ENCODE data around the gene GSDMA.

The GSDMA gene

GRCh38 chr17:39969375-39969774, 6.6 kb downstream of the GSDMA start:
- H3K27ac ChIP-seq: no peak overlapping the region
- TF ChIP-seq CTCF (conservative IDR thresholded peaks at IDR 0.05; ENCODE audit: low read depth): no peak
- CTCF ChIA-PET: interaction anchor here (0.6 kb wide), 1 partner anchor 13 kb away, joined by 3 read pairs; no protein-coding TSS in a partner anchor
- POLR2A ChIA-PET (ENCODE audit: low non-redundant PET): no interaction called here
- DNase-seq (ENCODE audit: low spot score): no peak

GRCh38 chr17:39970157-39970692, 7.4 kb downstream of the GSDMA start:
- DNase-seq (ENCODE audit: low spot score): no peak
- ChIA-PET POLR2A (ENCODE audit: low non-redundant PET) (interaction anchor here (0.5 kb wide), 1 partner anchor 20 kb away, joined by 3 read pairs; no protein-coding TSS in a partner anchor), CTCF (interaction anchor here (2.3 kb wide), 1 partner anchor 10 kb away, joined by 9 read pairs; the partner anchor contains the start of gene PSMD3)
- no peak for TF ChIP-seq CTCF (conservative IDR thresholded peaks at IDR 0.05; ENCODE audit: low read depth)
- H3K27ac ChIP-seq: no peak overlapping the region

DNA sequence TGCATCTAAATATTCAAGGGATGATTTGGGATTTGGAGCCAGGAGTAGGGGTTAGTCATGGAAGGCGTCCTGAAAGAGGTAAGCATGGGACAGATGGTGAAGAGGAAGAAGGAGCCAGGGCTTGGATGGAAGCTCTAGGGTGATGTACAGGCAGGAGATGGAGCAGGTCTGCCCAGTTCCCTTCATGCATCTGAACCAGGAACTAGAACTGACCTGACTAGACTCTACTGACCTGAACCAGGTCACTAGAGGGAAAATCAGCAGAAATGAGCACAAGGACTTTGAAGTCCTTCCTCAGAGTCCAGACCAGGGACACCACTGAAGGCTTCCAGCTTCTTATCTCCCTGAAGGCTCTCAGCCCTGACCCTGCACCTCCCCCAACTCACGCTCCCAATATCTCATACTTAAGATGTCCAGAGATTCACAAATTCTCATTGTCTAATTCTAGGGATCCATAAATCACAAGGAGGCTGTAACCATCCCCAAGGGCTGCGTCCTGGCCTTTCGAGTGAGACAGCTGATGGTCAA, 8.3 kb downstream of the GSDMA start:
- TF ChIP-seq CTCF (conservative IDR thresholded peaks at IDR 0.05; ENCODE audit: low read depth): no peak
- DNase-seq (ENCODE audit: low spot score): no peak
- H3K27ac ChIP-seq: no peak overlapping the region
- ChIA-PET CTCF (interaction anchor here (1.0 to 2.3 kb wide), 2 partner anchors 9 to 13 kb away, joined by 3 to 9 read pairs; partner anchors contain the start of gene PSMD3), POLR2A (ENCODE audit: low non-redundant PET) (no interaction called here)

DNA sequence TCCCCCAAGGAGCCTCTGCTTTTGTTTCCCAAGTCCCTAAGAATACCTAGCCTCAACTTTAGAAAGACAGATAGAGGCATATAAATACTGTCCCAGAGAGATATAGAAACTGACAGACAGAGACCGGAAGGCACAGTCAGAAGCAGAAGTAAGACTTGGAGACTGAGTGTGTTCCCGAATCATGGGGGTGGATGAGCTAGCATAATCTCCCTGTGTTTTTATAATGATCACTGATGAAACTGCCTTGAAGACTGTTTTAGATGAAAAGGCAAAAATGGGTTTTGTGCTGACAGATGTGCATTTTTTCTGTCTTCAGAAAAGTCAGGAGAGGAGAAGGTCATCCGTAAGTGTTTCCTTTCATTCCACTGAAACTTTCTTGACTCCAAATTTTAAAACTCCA, 9.5 kb downstream of the GSDMA start:
- POLR2A ChIA-PET (ENCODE audit: low non-redundant PET): no interaction called here
- CTCF ChIA-PET: interaction anchor here (2.1 kb wide), 1 partner anchor 13 kb away, joined by 8 read pairs; no protein-coding TSS in a partner anchor
- no peak for TF ChIP-seq CTCF (conservative IDR thresholded peaks at IDR 0.05; ENCODE audit: low read depth)
- no peak for DNase-seq (ENCODE audit: low spot score)
- H3K27ac ChIP-seq: no peak overlapping the region

GRCh38 chr17:39973496-39973895, 10.7 kb downstream of the GSDMA start:
- CTCF ChIA-PET: interaction anchor here (0.5 to 2.1 kb wide), 2 partner anchors 15 to 310 kb away, joined by 3 to 8 read pairs; no protein-coding TSS in a partner anchor
- TF ChIP-seq CTCF (conservative IDR thresholded peaks at IDR 0.05; ENCODE audit: low read depth): no peak
- H3K27ac ChIP-seq: no peak overlapping the region
- DNase-seq (ENCODE audit: low spot score): no peak
- POLR2A ChIA-PET (ENCODE audit: low non-redundant PET): no interaction called here

DNA sequence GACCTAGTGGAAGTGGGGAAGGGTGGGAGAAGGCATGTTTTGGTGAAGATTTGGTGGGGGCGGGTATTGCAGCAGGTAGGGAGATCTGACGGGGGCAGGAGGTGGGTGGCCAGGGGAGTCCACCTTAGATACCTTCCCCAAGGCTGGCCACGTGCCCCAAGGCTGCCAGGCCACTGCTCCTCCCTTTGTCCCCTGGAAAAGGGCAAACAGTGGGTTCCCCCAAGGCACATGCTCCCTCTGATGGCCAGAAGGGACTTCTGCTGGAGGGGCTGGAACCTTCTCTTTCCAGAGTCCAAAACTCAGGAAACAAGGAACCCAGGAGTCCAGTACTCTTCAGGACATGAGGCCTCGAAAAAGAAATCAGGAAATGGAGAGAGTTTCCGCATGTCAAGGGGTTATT, 11.6 kb downstream of the GSDMA start:
- H3K27ac ChIP-seq: no peak overlapping the region
- no peak for TF ChIP-seq CTCF (conservative IDR thresholded peaks at IDR 0.05; ENCODE audit: low read depth)
- POLR2A ChIA-PET (ENCODE audit: low non-redundant PET): interaction anchor here (0.6 kb wide), 1 partner anchor 51 kb away, joined by 3 read pairs; no protein-coding TSS in a partner anchor
- no peak for DNase-seq (ENCODE audit: low spot score)
- CTCF ChIA-PET: no interaction called here
